Astrocyte (in vitro differentiated cells and primary cell): ENCODE measurements around the gene LRRC45.

ENCODE experiments used
- EZH2 ChIP-seq: IDR thresholded peaks from 2 replicates; pipeline ENCODE4 v1.6.1; 2012; ENCODE audit warnings: mild to moderate bottlenecking, low read length, inconsistent platforms; ENCODE audit not compliant: insufficient read depth
- TF ChIP-seq, protein P1 (sequence below): IDR thresholded peaks from 2 replicates; pipeline ENCODE4 v1.5.1; 2011; ENCODE audit warnings: low read depth, mild to moderate bottlenecking, inconsistent platforms, low read length, moderate library complexity; ENCODE audit not compliant: insufficient read depth

DNA sequence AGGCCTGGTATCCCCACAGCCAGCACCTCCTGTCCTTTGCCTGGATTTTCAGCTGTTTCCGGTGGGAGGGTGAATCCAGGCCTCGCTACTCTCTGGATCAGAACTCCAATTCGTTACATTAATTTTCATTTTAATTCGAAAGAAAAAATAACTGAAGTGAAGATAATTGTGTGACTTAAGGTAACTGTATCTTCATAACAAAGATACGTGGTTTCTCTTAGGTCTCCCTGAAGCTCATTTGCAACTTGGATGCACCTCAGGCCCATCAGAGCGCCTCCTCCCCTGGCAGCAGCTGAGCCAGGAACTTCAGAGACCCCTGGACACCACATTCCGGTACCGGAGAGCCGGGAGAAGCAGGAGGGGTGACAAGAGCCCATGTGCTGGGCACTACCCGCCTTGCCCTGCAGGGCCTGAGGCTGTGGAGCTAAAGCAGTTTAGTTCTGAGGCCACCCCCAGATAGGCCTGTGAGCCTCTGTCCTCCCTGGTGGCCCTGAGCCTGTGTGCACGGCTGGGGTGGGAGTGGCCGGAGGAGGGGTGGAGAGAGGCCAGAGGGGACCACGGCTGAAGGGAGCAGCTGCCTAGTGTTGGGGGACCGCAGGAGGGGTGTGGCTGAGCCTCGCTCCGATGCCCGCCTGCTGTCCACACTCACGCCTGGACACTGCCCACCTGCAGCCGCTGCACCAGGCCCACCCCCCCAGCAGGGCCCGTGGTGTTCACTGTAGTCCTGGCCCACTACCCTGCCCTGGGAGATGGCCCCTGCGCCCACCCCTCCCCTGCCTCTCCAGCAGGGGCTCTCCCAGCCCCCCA, 53.9 kb downstream of the LRRC45 start:
- TF ChIP-seq, protein P1, sequence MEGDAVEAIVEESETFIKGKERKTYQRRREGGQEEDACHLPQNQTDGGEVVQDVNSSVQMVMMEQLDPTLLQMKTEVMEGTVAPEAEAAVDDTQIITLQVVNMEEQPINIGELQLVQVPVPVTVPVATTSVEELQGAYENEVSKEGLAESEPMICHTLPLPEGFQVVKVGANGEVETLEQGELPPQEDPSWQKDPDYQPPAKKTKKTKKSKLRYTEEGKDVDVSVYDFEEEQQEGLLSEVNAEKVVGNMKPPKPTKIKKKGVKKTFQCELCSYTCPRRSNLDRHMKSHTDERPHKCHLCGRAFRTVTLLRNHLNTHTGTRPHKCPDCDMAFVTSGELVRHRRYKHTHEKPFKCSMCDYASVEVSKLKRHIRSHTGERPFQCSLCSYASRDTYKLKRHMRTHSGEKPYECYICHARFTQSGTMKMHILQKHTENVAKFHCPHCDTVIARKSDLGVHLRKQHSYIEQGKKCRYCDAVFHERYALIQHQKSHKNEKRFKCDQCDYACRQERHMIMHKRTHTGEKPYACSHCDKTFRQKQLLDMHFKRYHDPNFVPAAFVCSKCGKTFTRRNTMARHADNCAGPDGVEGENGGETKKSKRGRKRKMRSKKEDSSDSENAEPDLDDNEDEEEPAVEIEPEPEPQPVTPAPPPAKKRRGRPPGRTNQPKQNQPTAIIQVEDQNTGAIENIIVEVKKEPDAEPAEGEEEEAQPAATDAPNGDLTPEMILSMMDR, result no peak
- TF ChIP-seq EZH2, result no peak
